Measurements from ENCODE around the gene ADPGK.

ADPGK gene

GRCh38 chr15:72737061-72737460 is 46.5 kb downstream of the ADPGK start:
- no peak overlapping the region for H3K4me2 ChIP-seq (ENCODE audit: low read depth, low read length)
- peaks cover 11% of the 10 kb centered on the region; the same call in 1 of the 2 replicates for H3K79me2 ChIP-seq (ENCODE audit: low read length)
- H3K9me3 ChIP-seq (replicated peaks; ENCODE audit: insufficient read depth, low read length) = no peaks in the 10 kb centered on the region
- H3K4me3 ChIP-seq (ENCODE audit: low read length) = no peak overlapping the region
- no peaks in the 10 kb centered on the region for H3K9me2 ChIP-seq (replicated peaks; ENCODE audit: insufficient read depth, low read length)
- H3F3A ChIP-seq (ENCODE audit: insufficient read depth, low read length) = peaks cover 30% of the 10 kb centered on the region
- H2AFZ ChIP-seq (ENCODE audit: low read length) = no peak overlapping the region
- no peak for DNase-seq
- peaks cover 65% of the 10 kb centered on the region for H3K4me1 ChIP-seq (ENCODE audit: low read length)
- H3K36me3 ChIP-seq (replicated peaks; ENCODE audit: insufficient read depth, low read length) = no peaks in the 10 kb centered on the region; the same call in 1 of the 2 replicates
- no peak overlapping the region for H3K27ac ChIP-seq (ENCODE audit: low read length)
- H4K20me1 ChIP-seq (ENCODE audit: insufficient read depth, low read length) = no peaks in the 10 kb centered on the region
- H3K27me3 ChIP-seq (replicated peaks; ENCODE audit: insufficient read depth, low read length) = no peaks in the 10 kb centered on the region
- H3K9ac ChIP-seq (ENCODE audit: low read length) = no peak overlapping the region
- TF ChIP-seq EZH2phosphoT487 (IDR thresholded peaks at IDR 0.05; ENCODE audit: low read length) = no peak
- TF ChIP-seq, protein P1, sequence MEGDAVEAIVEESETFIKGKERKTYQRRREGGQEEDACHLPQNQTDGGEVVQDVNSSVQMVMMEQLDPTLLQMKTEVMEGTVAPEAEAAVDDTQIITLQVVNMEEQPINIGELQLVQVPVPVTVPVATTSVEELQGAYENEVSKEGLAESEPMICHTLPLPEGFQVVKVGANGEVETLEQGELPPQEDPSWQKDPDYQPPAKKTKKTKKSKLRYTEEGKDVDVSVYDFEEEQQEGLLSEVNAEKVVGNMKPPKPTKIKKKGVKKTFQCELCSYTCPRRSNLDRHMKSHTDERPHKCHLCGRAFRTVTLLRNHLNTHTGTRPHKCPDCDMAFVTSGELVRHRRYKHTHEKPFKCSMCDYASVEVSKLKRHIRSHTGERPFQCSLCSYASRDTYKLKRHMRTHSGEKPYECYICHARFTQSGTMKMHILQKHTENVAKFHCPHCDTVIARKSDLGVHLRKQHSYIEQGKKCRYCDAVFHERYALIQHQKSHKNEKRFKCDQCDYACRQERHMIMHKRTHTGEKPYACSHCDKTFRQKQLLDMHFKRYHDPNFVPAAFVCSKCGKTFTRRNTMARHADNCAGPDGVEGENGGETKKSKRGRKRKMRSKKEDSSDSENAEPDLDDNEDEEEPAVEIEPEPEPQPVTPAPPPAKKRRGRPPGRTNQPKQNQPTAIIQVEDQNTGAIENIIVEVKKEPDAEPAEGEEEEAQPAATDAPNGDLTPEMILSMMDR (IDR thresholded peaks at IDR 0.05; ENCODE audit: low read length) = no peak
- TF ChIP-seq EZH2 (optimal IDR thresholded peaks at IDR 0.05; ENCODE audit: low read depth, low read length) = no peak

- no peak for DNase-seq
- TF ChIP-seq EZH2 (optimal IDR thresholded peaks at IDR 0.05; ENCODE audit: low read depth, low read length) (no peak), EZH2phosphoT487 (IDR thresholded peaks at IDR 0.05; ENCODE audit: low read length) (no peak)
- TF ChIP-seq, protein P1 (IDR thresholded peaks at IDR 0.05; ENCODE audit: low read length) = no peak
- no peak overlapping the region for H3K4me2 ChIP-seq (ENCODE audit: low read depth, low read length)
- peaks cover 48% of the 10 kb centered on the region for H3K4me1 ChIP-seq (ENCODE audit: low read length)
- H4K20me1 ChIP-seq (ENCODE audit: insufficient read depth, low read length) = no peaks in the 10 kb centered on the region
- no peaks in the 10 kb centered on the region for H3K9me2 ChIP-seq (replicated peaks; ENCODE audit: insufficient read depth, low read length)
- peaks cover 19% of the 10 kb centered on the region for H3F3A ChIP-seq (ENCODE audit: insufficient read depth, low read length)
- H3K79me2 ChIP-seq (ENCODE audit: low read length) = peaks cover 11% of the 10 kb centered on the region; the same call in 1 of the 2 replicates
- H3K27me3 ChIP-seq (replicated peaks; ENCODE audit: insufficient read depth, low read length) = no peaks in the 10 kb centered on the region
- no peaks in the 10 kb centered on the region for H3K9me3 ChIP-seq (replicated peaks; ENCODE audit: insufficient read depth, low read length)
- no peak overlapping the region for H2AFZ ChIP-seq (ENCODE audit: low read length)
- no peak overlapping the region for H3K9ac ChIP-seq (ENCODE audit: low read length)
- no peak overlapping the region for H3K27ac ChIP-seq (ENCODE audit: low read length)
- H3K4me3 ChIP-seq (ENCODE audit: low read length) = no peak overlapping the region
- H3K36me3 ChIP-seq (replicated peaks; ENCODE audit: insufficient read depth, low read length) = no peaks in the 10 kb centered on the region; the same call in 1 of the 2 replicates
Observed at GRCh38 chr15:72735111-72735510, 48.4 kb downstream of the ADPGK start.

DNA sequence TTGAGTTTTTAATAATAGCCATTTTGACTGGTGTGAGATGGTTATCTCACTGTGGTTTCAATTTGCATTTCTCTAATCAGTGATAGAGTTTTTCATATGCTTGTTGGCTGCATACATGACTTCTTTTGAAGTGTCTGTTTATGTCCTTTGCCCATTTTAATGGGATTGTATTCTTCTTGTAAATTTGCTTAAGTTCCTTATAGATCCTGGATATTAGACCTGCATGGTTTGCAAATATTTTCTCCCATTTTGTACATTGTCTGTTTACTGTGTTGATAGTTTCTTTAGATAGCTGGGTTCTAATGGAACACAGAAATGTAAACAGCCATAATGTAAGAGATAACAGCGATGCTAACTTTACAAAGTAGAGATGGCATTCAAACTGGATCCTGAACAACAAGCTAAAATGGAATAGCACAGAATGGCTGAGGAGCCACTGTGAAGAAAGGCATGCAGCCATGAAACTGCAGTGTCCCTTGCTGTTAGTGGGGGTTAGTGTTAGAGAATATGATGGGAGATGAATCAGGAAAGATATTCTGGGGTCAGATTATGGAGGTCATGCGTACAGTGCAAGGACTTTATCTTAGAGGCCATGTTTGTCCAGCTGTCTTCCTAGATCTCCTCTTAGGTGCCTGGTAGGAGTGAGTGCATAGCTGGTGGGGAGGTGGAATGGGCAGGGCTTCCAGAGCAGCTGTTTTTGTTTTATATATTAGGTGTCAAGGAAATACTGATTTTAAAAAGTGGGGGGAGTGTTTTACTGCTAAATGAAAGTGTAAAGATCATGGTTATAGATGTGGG is 49.4 kb downstream of the ADPGK start:
- Histone ChIP-seq H3K79me2 (ENCODE audit: low read length) (peaks cover 8% of the 10 kb centered on the region; the same call in 1 of the 2 replicates), H4K20me1 (ENCODE audit: insufficient read depth, low read length) (no peaks in the 10 kb centered on the region), H3F3A (ENCODE audit: insufficient read depth, low read length) (peaks cover 9% of the 10 kb centered on the region), H3K4me1 (ENCODE audit: low read length) (peaks cover 39% of the 10 kb centered on the region), H3K27me3 (replicated peaks; ENCODE audit: insufficient read depth, low read length) (no peaks in the 10 kb centered on the region), H3K9me2 (replicated peaks; ENCODE audit: insufficient read depth, low read length) (no peaks in the 10 kb centered on the region), H3K4me2 (ENCODE audit: low read depth, low read length) (peak overlapping the region; percentile 34), H3K27ac (ENCODE audit: low read length) (no peak overlapping the region), H3K36me3 (replicated peaks; ENCODE audit: insufficient read depth, low read length) (no peaks in the 10 kb centered on the region; the same call in 1 of the 2 replicates), H3K4me3 (ENCODE audit: low read length) (no peak overlapping the region), H3K9ac (ENCODE audit: low read length) (no peak overlapping the region), H3K9me3 (replicated peaks; ENCODE audit: insufficient read depth, low read length) (no peaks in the 10 kb centered on the region), H2AFZ (ENCODE audit: low read length) (no peak overlapping the region)
- TF ChIP-seq EZH2 (optimal IDR thresholded peaks at IDR 0.05; ENCODE audit: low read depth, low read length) (no peak), EZH2phosphoT487 (IDR thresholded peaks at IDR 0.05; ENCODE audit: low read length) (no peak)
- no peak for DNase-seq

GRCh38 chr15:72732516-72732915 is 51.0 kb downstream of the ADPGK start:
- H3K79me2 ChIP-seq (ENCODE audit: low read length) = no peaks in the 10 kb centered on the region
- H3K4me2 ChIP-seq (ENCODE audit: low read depth, low read length) = no peak overlapping the region
- H3K27me3 ChIP-seq (replicated peaks; ENCODE audit: insufficient read depth, low read length) = no peaks in the 10 kb centered on the region
- no peaks in the 10 kb centered on the region; the same call in 1 of the 2 replicates for H3K36me3 ChIP-seq (replicated peaks; ENCODE audit: insufficient read depth, low read length)
- H2AFZ ChIP-seq (ENCODE audit: low read length) = no peak overlapping the region
- TF ChIP-seq, protein P1 (IDR thresholded peaks at IDR 0.05; ENCODE audit: low read length) = peak; percentile 26
- TF ChIP-seq EZH2 (optimal IDR thresholded peaks at IDR 0.05; ENCODE audit: low read depth, low read length) = no peak
- H3F3A ChIP-seq (ENCODE audit: insufficient read depth, low read length) = no peaks in the 10 kb centered on the region
- DNase-seq = no peak
- H3K4me3 ChIP-seq (ENCODE audit: low read length) = no peak overlapping the region
- H3K4me1 ChIP-seq (ENCODE audit: low read length) = peaks cover 23% of the 10 kb centered on the region
- no peaks in the 10 kb centered on the region for H4K20me1 ChIP-seq (ENCODE audit: insufficient read depth, low read length)
- no peaks in the 10 kb centered on the region for H3K9me2 ChIP-seq (replicated peaks; ENCODE audit: insufficient read depth, low read length)
- H3K27ac ChIP-seq (ENCODE audit: low read length) = no peak overlapping the region
- H3K9ac ChIP-seq (ENCODE audit: low read length) = no peak overlapping the region
- no peaks in the 10 kb centered on the region for H3K9me3 ChIP-seq (replicated peaks; ENCODE audit: insufficient read depth, low read length)

All from MM.1S (cell line).